HCT116 (cell line): Measurements from ENCODE around the gene DNAH5. TPM values are rescaled to one million over a fixed set of nuclear protein-coding genes. Genes with fewer than 3 reads are reported as not detected.

Experiments
- ATAC-seq: fragments of 200-7000 bp; cut with Tn5 transposase; 2 replicates; pipeline ENCODE4 v1.9.1; 2020; ENCODE audit warnings: mild to moderate bottlenecking, moderate library complexity
- BruUV-seq: library from RNA; stranded (reverse); fragments of 400-500 nt; replicated peaks from 2 replicates; lab custom pipeline; 2021; lab: Mats Ljungman, UMichigan
- CTCF ChIA-PET: fragments of 300-600 bp; sonication (Branson Sonifier 250); formaldehyde crosslinking; loops from one replicate; lab custom pipeline; 2021; ENCODE audit warnings: antibody characterized with exemption; lab: Charles Lee
- POLR2A ChIA-PET: fragments of 300-600, 350-600 bp; sonication (Branson Sonifier 250); formaldehyde crosslinking; loops from one replicate; lab custom pipeline; 2021; ENCODE audit warnings: antibody characterized with exemption; lab: Charles Lee
- RAD21 ChIA-PET, 2 experiments: fragments of 300-600 bp; sonication (Branson Sonifier 250); formaldehyde crosslinking; loops; one replicate each; lab custom pipeline; 2023; ENCODE audit warnings: low total read pairs in 2 of 2; ENCODE audit not compliant: uncharacterized antibody in 2 of 2, unreplicated experiment in 2 of 2, low non-redundant PET in 1 of 2; lab: Charles Lee
- DNase-seq: peaks from one replicate; pipeline ENCODE4 v3.0.0-alpha.2; 2010; ENCODE audit warnings: low read depth, low spot score
- H2AFZ ChIP-seq: fragments of 200-600 bp; shearing (Covaris generic), sonication (generic); 2 replicates; pipeline ENCODE4 v1.6.1; 2017; ENCODE audit warnings: low read depth, mixed run types, mixed read lengths, antibody characterized with exemption, low read length; ENCODE audit not compliant: poor library complexity, severe bottlenecking
- H3K27ac ChIP-seq: 2 replicates; pipeline ENCODE4 v1.5.1; 2012; ENCODE audit warnings: low read depth, low read length
- H3K27me3 ChIP-seq: fragments of 200-600 bp; sonication (generic); 2 replicates; pipeline ENCODE4 v1.6.1; 2016; ENCODE audit warnings: mixed run types, low read length, mixed read lengths; ENCODE audit not compliant: insufficient read depth
- H3K36me3 ChIP-seq, 2 experiments: fragments of 200-500 bp in 1 of 2; fragments of 200-600 bp in 1 of 2; sonication (Bioruptor generic) in 1 of 2; sonication (generic) in 1 of 2; 2 replicates each; pipeline versions ENCODE4 v1.5.1 to v1.6.1; 2014 to 2016; ENCODE audit warnings: low read length in 2 of 2, inconsistent platforms in 1 of 2, mixed read lengths in 1 of 2, mixed run types in 1 of 2; ENCODE audit not compliant: insufficient read depth in 2 of 2, control insufficient read depth in 1 of 2
- H3K4me1 ChIP-seq, 2 experiments: fragments of 200-600 bp in 1 of 2; sonication (generic) in 1 of 2; 2 replicates each; pipeline versions ENCODE4 v1.5.1 to v1.6.1; 2012 to 2017; ENCODE audit warnings: low read length in 2 of 2, inconsistent platforms in 1 of 2, mild to moderate bottlenecking in 1 of 2, mixed read lengths in 1 of 2, mixed run types in 1 of 2, moderate library complexity in 1 of 2; ENCODE audit not compliant: insufficient read depth in 2 of 2, control insufficient read depth in 1 of 2
- H3K4me2 ChIP-seq: fragments of 200-600 bp; sonication (generic); 2 replicates; pipeline ENCODE4 v1.6.1; 2017; ENCODE audit warnings: mixed run types, low read length, mixed read lengths
- H3K4me3 ChIP-seq, 2 experiments: fragments of 200-600 bp in 1 of 2; sonication (generic) in 1 of 2; replicated peaks in 1 of 2; 2 replicates each; pipeline ENCODE4 v1.5.1; 2011 to 2016; ENCODE audit warnings: low read length in 2 of 2, control low read depth in 1 of 2, low read depth in 1 of 2, mild to moderate bottlenecking in 1 of 2, mixed read lengths in 1 of 2, mixed run types in 1 of 2
- H3K79me2 ChIP-seq: fragments of 200-600 bp; sonication (generic); 2 replicates; pipeline ENCODE4 v1.6.1; 2017; ENCODE audit warnings: mild to moderate bottlenecking, mixed run types, low read length, moderate library complexity, mixed read lengths; ENCODE audit not compliant: insufficient read depth
- H3K9ac ChIP-seq: fragments of 200-600 bp; sonication (generic); 2 replicates; pipeline ENCODE4 v1.6.1; 2016; ENCODE audit warnings: low read length, mixed read lengths
- H3K9me2 ChIP-seq: fragments of 200-600 bp; sonication (generic), shearing (Covaris generic); 2 replicates; pipeline ENCODE4 v1.6.1; 2017; ENCODE audit warnings: mixed run types, mild to moderate bottlenecking, moderate library complexity; ENCODE audit not compliant: insufficient read depth
- H3K9me3 ChIP-seq, 2 experiments: fragments of 200-500 bp in 1 of 2; fragments of 200-600 bp in 1 of 2; sonication (Bioruptor generic) in 1 of 2; sonication (generic) in 1 of 2; 2 replicates each; pipeline ENCODE4 v1.6.1; 2014 to 2017; ENCODE audit warnings: low read length in 2 of 2, mixed read lengths in 2 of 2, inconsistent platforms in 1 of 2, low read depth in 1 of 2, mild to moderate bottlenecking in 1 of 2, mixed run types in 1 of 2, moderate library complexity in 1 of 2; ENCODE audit not compliant: control insufficient read depth in 1 of 2, insufficient read depth in 1 of 2
- H4K20me1 ChIP-seq: fragments of 200-600 bp; sonication (generic), shearing (Covaris generic); 2 replicates; pipeline ENCODE4 v1.6.1; 2017; ENCODE audit warnings: mixed run types, mild to moderate bottlenecking, moderate library complexity; ENCODE audit not compliant: insufficient read depth
- CBX3 ChIP-seq: IDR thresholded peaks from 2 replicates; pipeline ENCODE4 v1.6.1; 2012; ENCODE audit warnings: low read depth
- CEBPB ChIP-seq: IDR thresholded peaks from 2 replicates; pipeline ENCODE4 v1.6.1; 2012; ENCODE audit warnings: low read depth
- ELF1 ChIP-seq: IDR thresholded peaks from 2 replicates; pipeline ENCODE4 v1.6.1; 2012; ENCODE audit warnings: low read depth, borderline replicate concordance
- EZH2 ChIP-seq: fragments of 200-600 bp; sonication (generic); IDR thresholded peaks from 2 replicates; pipeline ENCODE4 v1.6.1; 2017; ENCODE audit warnings: antibody characterized with exemption, mixed run types
- FOSL1 ChIP-seq: IDR thresholded peaks from 2 replicates; pipeline ENCODE4 v1.6.1; 2012; ENCODE audit warnings: low read depth
- JUND ChIP-seq: IDR thresholded peaks from 2 replicates; pipeline ENCODE4 v1.6.1; 2012
- POLR2A ChIP-seq: IDR thresholded peaks from 2 replicates; pipeline ENCODE4 v1.7.0; 2011; ENCODE audit warnings: borderline replicate concordance; ENCODE audit not compliant: insufficient read depth, insufficient read length; ENCODE audit errors: extremely low read depth
- POLR2AphosphoS5 ChIP-seq: IDR thresholded peaks from 2 replicates; pipeline ENCODE4 v1.6.1; 2011; ENCODE audit warnings: mild to moderate bottlenecking, low read depth, low read length, moderate library complexity
- TCF7L2 ChIP-seq: IDR thresholded peaks from 2 replicates; pipeline ENCODE4 v1.7.0; 2011; ENCODE audit warnings: borderline replicate concordance, inconsistent platforms; ENCODE audit not compliant: insufficient read depth, insufficient read length; ENCODE audit errors: extremely low read depth
- intact Hi-C: fragments of 100-400 bp; cut with micrococcal nuclease; formaldehyde crosslinking; loops from 2 replicates; pipeline ENCODE4 v1.10.0; 2022
- total RNA-seq: library from RNA; stranded (reverse); gene quantifications from one replicate; pipeline ENCODE4 v1.2.1, GENCODE V29; 2021; ENCODE audit not compliant: unreplicated experiment
- TF ChIP-seq, protein P1 (sequence below): IDR thresholded peaks from 2 replicates; pipeline ENCODE4 v1.6.1; 2012
- TF ChIP-seq, protein P2 (sequence below): IDR thresholded peaks from 2 replicates; pipeline ENCODE4 v1.6.1; 2011; ENCODE audit warnings: mild to moderate bottlenecking, low read length, moderate library complexity; ENCODE audit not compliant: insufficient replicate concordance; ENCODE audit errors: extremely low read depth

DNAH5 gene
- total RNA-seq, 1 experiment from 2014 or later, result 0.37 TPM

DNA sequence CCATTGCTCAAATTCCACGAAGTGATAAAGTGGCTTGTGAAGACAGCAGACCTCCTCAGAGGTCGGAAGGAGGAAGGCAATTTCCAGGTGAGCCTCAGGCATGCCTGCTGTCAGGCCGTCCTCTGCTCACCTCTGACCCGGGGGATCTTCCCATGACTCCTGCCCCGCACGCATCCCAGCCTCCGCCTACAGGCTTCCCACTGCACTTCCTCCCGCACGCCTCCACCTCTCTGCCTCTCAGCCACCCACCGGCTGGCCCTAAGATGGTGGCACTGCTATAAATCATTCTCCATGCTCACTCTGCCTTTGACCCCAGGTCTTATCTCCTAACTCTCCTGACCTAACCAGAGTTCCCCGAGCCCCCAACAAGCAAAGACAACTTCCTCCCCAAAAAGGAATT is 49.4 kb upstream of the DNAH5 start:
- intact Hi-C loops, result no loop called here
- Histone ChIP-seq H3K27ac (no peak overlapping the region), H4K20me1 (no peaks in the 10 kb centered on the region), H3K36me3 (no peaks in the 10 kb centered on the region), H3K9ac (no peak overlapping the region), H2AFZ (no peak overlapping the region), H3K4me3 (no peak overlapping the region), H3K79me2 (no peaks in the 10 kb centered on the region), H3K9me3 (no peaks in the 10 kb centered on the region; a peak in 1 of 4 replicates), H3K27me3 (no peaks in the 10 kb centered on the region), H3K4me1 (peaks cover 0 to 4% of the 10 kb centered on the region in 2 experiments; a peak in 2 of 4 replicates), H3K9me2 (no peaks in the 10 kb centered on the region), H3K4me2 (no peak overlapping the region)
- no peak for TF ChIP-seq CEBPB
- no peak for TF ChIP-seq TCF7L2
- TF ChIP-seq, protein P1, sequence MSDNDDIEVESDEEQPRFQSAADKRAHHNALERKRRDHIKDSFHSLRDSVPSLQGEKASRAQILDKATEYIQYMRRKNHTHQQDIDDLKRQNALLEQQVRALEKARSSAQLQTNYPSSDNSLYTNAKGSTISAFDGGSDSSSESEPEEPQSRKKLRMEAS, result no peak
- no peak for TF ChIP-seq FOSL1
- no peak for TF ChIP-seq EZH2
- no peak for TF ChIP-seq JUND
- TF ChIP-seq POLR2AphosphoS5, result no peak
- TF ChIP-seq, protein P2, sequence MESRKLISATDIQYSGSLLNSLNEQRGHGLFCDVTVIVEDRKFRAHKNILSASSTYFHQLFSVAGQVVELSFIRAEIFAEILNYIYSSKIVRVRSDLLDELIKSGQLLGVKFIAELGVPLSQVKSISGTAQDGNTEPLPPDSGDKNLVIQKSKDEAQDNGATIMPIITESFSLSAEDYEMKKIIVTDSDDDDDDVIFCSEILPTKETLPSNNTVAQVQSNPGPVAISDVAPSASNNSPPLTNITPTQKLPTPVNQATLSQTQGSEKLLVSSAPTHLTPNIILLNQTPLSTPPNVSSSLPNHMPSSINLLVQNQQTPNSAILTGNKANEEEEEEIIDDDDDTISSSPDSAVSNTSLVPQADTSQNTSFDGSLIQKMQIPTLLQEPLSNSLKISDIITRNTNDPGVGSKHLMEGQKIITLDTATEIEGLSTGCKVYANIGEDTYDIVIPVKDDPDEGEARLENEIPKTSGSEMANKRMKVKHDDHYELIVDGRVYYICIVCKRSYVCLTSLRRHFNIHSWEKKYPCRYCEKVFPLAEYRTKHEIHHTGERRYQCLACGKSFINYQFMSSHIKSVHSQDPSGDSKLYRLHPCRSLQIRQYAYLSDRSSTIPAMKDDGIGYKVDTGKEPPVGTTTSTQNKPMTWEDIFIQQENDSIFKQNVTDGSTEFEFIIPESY, result no peak
- TF ChIP-seq ELF1, result no peak
- no peak for TF ChIP-seq CBX3
- no peak for TF ChIP-seq POLR2A
- ChIA-PET POLR2A (no interaction called here), CTCF (no interaction called here), RAD21 (no interaction called here)
- no TSS peak for BruUV-seq
- DNase-seq (no peak), ATAC-seq (no peak)
